ENCODE measurements around the gene P2RY12.

GRCh38 chr3:151329363-151329762 lies 55.2 kb downstream of the P2RY12 start, which contains the start of gene P2RY13:
- TF ChIP-seq CTCF (conservative IDR thresholded peaks at IDR 0.05 in 1 of 2, IDR thresholded peaks at IDR 0.05 in 1 of 2; ENCODE audit: extremely low read depth in 1 of 2, insufficient read depth in 1 of 2, low read depth in 1 of 2, low read length in 2 of 2), result no peak
- no peak for TF ChIP-seq EZH2 (IDR thresholded peaks at IDR 0.05; ENCODE audit: borderline replicate concordance, low read length)

Data from mammary epithelial cell (primary cell).